ENCODE measurements around the gene SPA17. TPM values are rescaled to one million over a fixed set of nuclear protein-coding genes. Genes with fewer than 3 reads are reported as not detected.

Gene SPA17
- total RNA-seq, 4 donors from 2014 or later, result 4.2 to 8.6 (median 5.8) TPM

- peaks cover 0 to 2% (median 0%) of the 10 kb centered on the region in 4 donors for H3K4me1 ChIP-seq
- peaks cover 0 to 23% (median 0%) of the 10 kb centered on the region in 4 donors for H3K27me3 ChIP-seq
- no peak for TF ChIP-seq POLR2A (IDR thresholded peaks at IDR 0.05; ENCODE audit: low read depth)
- no peak for TF ChIP-seq EP300 (IDR thresholded peaks at IDR 0.05)
- no peak for TF ChIP-seq POLR2AphosphoS5 (IDR thresholded peaks at IDR 0.05)
- TF ChIP-seq CTCF (IDR thresholded peaks at IDR 0.05), result no peak
- H3K9me3 ChIP-seq, result no peaks in the 10 kb centered on the region
- no peak overlapping the region for H3K4me3 ChIP-seq
- no peaks in the 10 kb centered on the region for H3K36me3 ChIP-seq
- WGBS, result 93% methylated on average over 4 of the region's 4 CpGs
- no peak for DNase-seq (ENCODE audit: extremely low spot score)
- no peak overlapping the region for H3K27ac ChIP-seq (replicated peaks in 1 of 4)
- intact Hi-C loops (cut with DNase I), result no loop called here
Observed at GRCh38 chr11:124732230-124732629, 58.5 kb downstream of the SPA17 start.

GRCh38 chr11:124736736-124737135, 63.0 kb downstream of the SPA17 start:
- WGBS, result 73% methylated on average over 3 of the region's 3 CpGs
- Histone ChIP-seq H3K36me3 (no peaks in the 10 kb centered on the region), H3K27ac (replicated peaks in 1 of 4) (no peak overlapping the region), H3K4me1 (peaks cover 12 to 21% (median 20%) of the 10 kb centered on the region in 4 donors), H3K27me3 (peaks cover 7 to 60% (median 11%) of the 10 kb centered on the region in 4 donors), H3K4me3 (no peak overlapping the region), H3K9me3 (no peaks in the 10 kb centered on the region)
- TF ChIP-seq EP300 (IDR thresholded peaks at IDR 0.05) (no peak), CTCF (IDR thresholded peaks at IDR 0.05) (no peak), POLR2A (IDR thresholded peaks at IDR 0.05; ENCODE audit: low read depth) (no peak), POLR2AphosphoS5 (IDR thresholded peaks at IDR 0.05) (no peak)
- DNase-seq (ENCODE audit: extremely low spot score), result no peak
- intact Hi-C loops (cut with DNase I), result no loop called here

- TF ChIP-seq POLR2A (IDR thresholded peaks at IDR 0.05; ENCODE audit: low read depth) (no peak), EP300 (IDR thresholded peaks at IDR 0.05) (no peak), POLR2AphosphoS5 (IDR thresholded peaks at IDR 0.05) (no peak), CTCF (IDR thresholded peaks at IDR 0.05) (no peak)
- H3K9me3 ChIP-seq, result no peaks in the 10 kb centered on the region
- H3K4me1 ChIP-seq, result peaks cover 12 to 21% (median 20%) of the 10 kb centered on the region in 4 donors
- no peaks in the 10 kb centered on the region for H3K36me3 ChIP-seq
- DNase-seq (ENCODE audit: extremely low spot score), result no peak
- H3K27ac ChIP-seq (replicated peaks in 1 of 4), result no peak overlapping the region
- intact Hi-C loops (cut with DNase I), result no loop called here
- 86% methylated on average over 7 of the region's 7 CpGs for WGBS
- H3K4me3 ChIP-seq, result no peak overlapping the region
- H3K27me3 ChIP-seq, result peaks cover 7 to 70% (median 14%) of the 10 kb centered on the region in 4 donors
Observed at GRCh38 chr11:124737638-124738305, 64.1 kb downstream of the SPA17 start.

GRCh38 chr11:124738713-124739478, 65.2 kb downstream of the SPA17 start:
- Histone ChIP-seq H3K27ac (replicated peaks in 1 of 4) (no peak overlapping the region), H3K36me3 (no peaks in the 10 kb centered on the region), H3K4me3 (peak overlapping the region; percentile 54 to 69 (median 59)), H3K9me3 (no peaks in the 10 kb centered on the region), H3K27me3 (peaks cover 7 to 82% (median 17%) of the 10 kb centered on the region in 4 donors), H3K4me1 (peaks cover 12 to 21% (median 20%) of the 10 kb centered on the region in 4 donors)
- 80% methylated on average over 21 of the region's 21 CpGs for WGBS
- no peak for TF ChIP-seq EP300 (IDR thresholded peaks at IDR 0.05)
- TF ChIP-seq POLR2A (IDR thresholded peaks at IDR 0.05; ENCODE audit: low read depth), result no peak
- no peak for TF ChIP-seq POLR2AphosphoS5 (IDR thresholded peaks at IDR 0.05)
- TF ChIP-seq CTCF (IDR thresholded peaks at IDR 0.05), result no peak
- DNase-seq (ENCODE audit: extremely low spot score), result no peak
- intact Hi-C loops (cut with DNase I), result no loop called here
